ENCODE data around the gene EXOSC6. TPM values are rescaled to one million over a fixed set of nuclear protein-coding genes. Genes with fewer than 3 reads are reported as not detected.
"Not testable (repeated sequence)": the region's sequence is repeated elsewhere in the genome, so short reads cannot be mapped to it uniquely, and the experiment has no call there.

The EXOSC6 gene
- total and polyA plus RNA-seq, 9 donors, result 12.4 to 30.2 (median 21.6) TPM

GRCh38 chr16:70295634-70296033 is 43.9 kb upstream of the EXOSC6 start:
- H3K27ac ChIP-seq, result no peak overlapping the region
- no peaks in the 10 kb centered on the region for H3K27me3 ChIP-seq
- no peak for DNase-seq
- no peak overlapping the region for H3K4me3 ChIP-seq
- intact Hi-C loops (cut with DNase I), result loop anchor here in 2 of 4 donors (10.0 kb wide), 1 partner anchor 49 kb away; the partner anchor contains the start of gene DDX19A (in 2 of the 2)
- no peak for TF ChIP-seq CTCF (IDR thresholded peaks at IDR 0.05)
- no peak for TF ChIP-seq POLR2A (IDR thresholded peaks at IDR 0.05)
- no peak for TF ChIP-seq EP300 (IDR thresholded peaks at IDR 0.05)
- no peaks in the 10 kb centered on the region for H3K36me3 ChIP-seq
- no peaks in the 10 kb centered on the region for H3K9me3 ChIP-seq
- H3K4me1 ChIP-seq (ENCODE audit: insufficient read depth), result no peaks in the 10 kb centered on the region

GRCh38 chr16:70294385-70295025 is 42.8 kb upstream of the EXOSC6 start:
- Histone ChIP-seq H3K4me3 (no peak overlapping the region), H3K4me1 (ENCODE audit: insufficient read depth) (no peaks in the 10 kb centered on the region), H3K9me3 (no peaks in the 10 kb centered on the region), H3K27me3 (no peaks in the 10 kb centered on the region), H3K36me3 (no peaks in the 10 kb centered on the region), H3K27ac (no peak overlapping the region)
- no peak for TF ChIP-seq CTCF (IDR thresholded peaks at IDR 0.05)
- TF ChIP-seq POLR2A (IDR thresholded peaks at IDR 0.05), result no peak
- no peak for TF ChIP-seq EP300 (IDR thresholded peaks at IDR 0.05)
- peak in 1 of 5 donors; percentile 30 for DNase-seq
- intact Hi-C loops (cut with DNase I), result loop anchor here in 2 of 4 donors (10.0 kb wide), 1 partner anchor 50 kb away; the partner anchor contains the start of gene DDX19A (in 2 of the 2)
- 88 to 93% (median 93%) methylated on average over 28 of the region's 28 CpGs for WGBS, 3 donors

- H3K27ac ChIP-seq; H3K9me3 ChIP-seq; H3K36me3 ChIP-seq; H3K4me1 ChIP-seq (ENCODE audit: insufficient read depth); H3K4me3 ChIP-seq; H3K27me3 ChIP-seq: not testable (repeated sequence)
- intact Hi-C loops (cut with DNase I), result loop anchor here in 2 of 4 donors (10.0 kb wide), 1 partner anchor 53 kb away; the partner anchor contains the start of gene DDX19A (in 2 of the 2)
- 93 to 95% (median 95%) methylated on average over 11 of the region's 11 CpGs for WGBS, 3 donors
- DNase-seq, result peak in 1 of 5 donors; percentile 17
These were observed 40.4 kb upstream of the EXOSC6 start for GRCh38 chr16:70292148-70292547.

- H3K9me3 ChIP-seq, result no peaks in the 10 kb centered on the region
- TF ChIP-seq CTCF (IDR thresholded peaks at IDR 0.05) (no peak), POLR2A (IDR thresholded peaks at IDR 0.05) (no peak), EP300 (IDR thresholded peaks at IDR 0.05) (no peak)
- H3K36me3 ChIP-seq, result no peaks in the 10 kb centered on the region
- no peaks in the 10 kb centered on the region for H3K27me3 ChIP-seq
- H3K4me1 ChIP-seq (ENCODE audit: insufficient read depth), result peaks cover 4% of the 10 kb centered on the region
- intact Hi-C loops (cut with DNase I), result loop anchor here in 2 of 4 donors (10.0 kb wide), 1 partner anchor 54 kb away; the partner anchor contains the start of gene DDX19A (in 2 of the 2)
- H3K4me3 ChIP-seq, result no peak overlapping the region
- DNase-seq, result no peak
- H3K27ac ChIP-seq, result no peak overlapping the region
These were observed 39.3 kb upstream of the EXOSC6 start for GRCh38 chr16:70290949-70291519.
